RWPE2 (cell line): ENCODE data around the gene PCNT.

Source experiments
- ATAC-seq: fragments of 200-7000 bp; cut with Tn5 transposase; 3 replicates; pipeline ENCODE4 v1.9.1; 2021; ENCODE audit warnings: low read depth
- DNase-seq: peaks from one replicate; pipeline ENCODE4 v3.0.0-alpha.2; 2020; ENCODE audit warnings: low spot score
- H3K27ac ChIP-seq: fragments of 450-650 bp; 2 replicates; pipeline ENCODE4 v1.5.1; 2017; ENCODE audit warnings: mild to moderate bottlenecking; ENCODE audit not compliant: poor library complexity, severe bottlenecking
- H3K27me3 ChIP-seq: fragments of 250-450 bp; sonication (Bioruptor Pico); 2 replicates; pipeline ENCODE4 v1.5.1; 2021; ENCODE audit warnings: mild to moderate bottlenecking, moderate library complexity; ENCODE audit not compliant: insufficient read depth, poor library complexity, severe bottlenecking
- H3K36me3 ChIP-seq: fragments of 250-450 bp; sonication (Bioruptor Pico); 2 replicates; pipeline ENCODE4 v1.5.1; 2020; ENCODE audit warnings: low read depth, mild to moderate bottlenecking, moderate library complexity
- H3K4me1 ChIP-seq: fragments of 250-450 bp; sonication (Bioruptor Pico); 2 replicates; pipeline ENCODE4 v1.5.1; 2021; ENCODE audit warnings: mild to moderate bottlenecking, moderate library complexity; ENCODE audit not compliant: insufficient read depth, poor library complexity, severe bottlenecking
- H3K4me3 ChIP-seq: fragments of 250-450 bp; sonication (Bioruptor Pico); 2 replicates; pipeline ENCODE4 v1.5.1; 2021; ENCODE audit warnings: mild to moderate bottlenecking, moderate library complexity; ENCODE audit not compliant: severe bottlenecking
- H3K9me3 ChIP-seq: fragments of 250-450 bp; sonication (Bioruptor Pico); 2 replicates; pipeline ENCODE4 v1.5.1; 2021; ENCODE audit warnings: mild to moderate bottlenecking, moderate library complexity; ENCODE audit not compliant: severe bottlenecking
- TF ChIP-seq, protein P1 (sequence below): fragments of 450-650 bp; IDR thresholded peaks from one replicate; pipeline ENCODE4 v1.5.1; 2017; ENCODE audit warnings: mild to moderate bottlenecking, moderate library complexity; ENCODE audit not compliant: poor library complexity, severe bottlenecking

PCNT gene

DNA sequence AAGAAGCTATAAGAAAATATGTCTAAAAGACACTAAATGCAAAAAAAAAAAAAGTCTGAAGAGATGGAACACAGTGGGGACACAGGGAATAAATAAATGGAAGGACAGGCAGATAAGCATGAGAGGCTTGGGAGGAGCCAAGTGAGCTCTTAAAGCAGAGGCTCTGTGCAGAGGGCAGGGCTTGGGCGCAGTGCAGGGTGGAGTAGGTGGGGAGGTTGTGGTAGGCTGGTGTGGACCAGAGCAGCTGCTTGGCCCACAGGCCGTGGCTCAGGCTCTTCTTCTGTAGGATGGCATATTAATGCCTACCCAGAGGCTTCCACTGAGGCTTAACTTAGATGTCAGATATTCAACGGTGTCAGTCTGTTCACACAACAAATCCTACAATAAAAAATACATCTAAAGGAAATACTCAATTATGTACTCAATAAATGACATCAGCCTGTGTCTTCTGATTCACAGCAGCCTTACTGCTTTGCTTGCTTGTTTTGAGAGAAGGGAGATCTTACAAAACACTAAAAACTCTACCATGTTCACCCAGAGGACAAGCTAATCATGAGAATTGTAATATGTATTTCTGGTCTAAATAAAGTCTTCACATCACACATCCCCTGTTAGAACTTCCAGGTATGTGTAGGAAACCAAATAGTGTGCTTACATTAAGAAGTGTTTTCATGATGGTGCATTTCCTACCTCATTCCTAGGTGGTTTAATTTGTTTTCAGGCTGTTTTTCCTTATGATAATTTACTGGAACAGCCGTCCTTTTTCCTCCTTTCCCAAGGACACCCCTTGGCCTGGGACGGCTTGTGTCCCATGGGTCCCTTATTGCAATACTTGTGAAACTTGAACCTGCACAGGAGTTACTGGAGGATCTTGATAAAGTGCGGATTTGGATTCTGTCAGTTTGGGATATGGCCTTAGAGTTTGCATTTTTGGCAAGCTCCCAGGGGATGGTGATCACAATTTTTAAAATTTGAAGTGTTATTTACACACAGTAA lies 159.6 kb downstream of the PCNT start:
- no peaks in the 10 kb centered on the region for H3K4me1 ChIP-seq
- H3K27ac ChIP-seq, result no peak overlapping the region
- H3K4me3 ChIP-seq, result no peak overlapping the region
- no peaks in the 10 kb centered on the region for H3K9me3 ChIP-seq
- DNase-seq (no peak), ATAC-seq (no peak)
- TF ChIP-seq, protein P1, sequence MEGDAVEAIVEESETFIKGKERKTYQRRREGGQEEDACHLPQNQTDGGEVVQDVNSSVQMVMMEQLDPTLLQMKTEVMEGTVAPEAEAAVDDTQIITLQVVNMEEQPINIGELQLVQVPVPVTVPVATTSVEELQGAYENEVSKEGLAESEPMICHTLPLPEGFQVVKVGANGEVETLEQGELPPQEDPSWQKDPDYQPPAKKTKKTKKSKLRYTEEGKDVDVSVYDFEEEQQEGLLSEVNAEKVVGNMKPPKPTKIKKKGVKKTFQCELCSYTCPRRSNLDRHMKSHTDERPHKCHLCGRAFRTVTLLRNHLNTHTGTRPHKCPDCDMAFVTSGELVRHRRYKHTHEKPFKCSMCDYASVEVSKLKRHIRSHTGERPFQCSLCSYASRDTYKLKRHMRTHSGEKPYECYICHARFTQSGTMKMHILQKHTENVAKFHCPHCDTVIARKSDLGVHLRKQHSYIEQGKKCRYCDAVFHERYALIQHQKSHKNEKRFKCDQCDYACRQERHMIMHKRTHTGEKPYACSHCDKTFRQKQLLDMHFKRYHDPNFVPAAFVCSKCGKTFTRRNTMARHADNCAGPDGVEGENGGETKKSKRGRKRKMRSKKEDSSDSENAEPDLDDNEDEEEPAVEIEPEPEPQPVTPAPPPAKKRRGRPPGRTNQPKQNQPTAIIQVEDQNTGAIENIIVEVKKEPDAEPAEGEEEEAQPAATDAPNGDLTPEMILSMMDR, result no peak
- H3K36me3 ChIP-seq, result peaks cover 49% of the 10 kb centered on the region
- no peaks in the 10 kb centered on the region for H3K27me3 ChIP-seq

DNA sequence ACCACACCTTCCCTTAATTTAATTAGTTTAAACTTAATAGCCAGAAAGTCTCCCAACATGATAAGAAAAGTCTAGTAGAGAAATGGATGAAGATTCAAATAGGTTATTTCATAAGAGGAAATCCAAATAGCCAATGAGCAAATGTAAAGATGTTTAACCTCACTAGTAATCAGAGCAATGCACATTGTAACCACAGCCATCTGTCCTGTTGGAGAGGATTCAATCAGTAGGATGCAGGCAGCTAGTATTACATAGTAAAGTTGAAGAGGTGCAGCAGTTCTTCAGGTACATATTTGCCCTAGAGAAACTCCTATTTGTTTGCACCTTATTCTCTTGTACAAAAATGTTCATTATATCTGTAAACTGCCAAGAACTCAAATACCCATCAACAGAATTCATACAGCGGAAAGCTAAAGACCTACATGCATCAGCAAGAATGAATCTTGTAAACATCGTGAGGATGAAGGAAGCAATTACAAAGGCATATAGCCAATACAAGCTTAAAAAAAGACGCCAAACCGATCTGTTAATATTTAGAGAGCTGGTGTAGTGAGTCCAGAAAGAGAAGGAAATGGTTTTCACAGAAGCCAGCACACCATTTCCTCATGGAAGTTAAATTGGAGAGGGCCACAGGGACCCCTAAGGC lies 162.6 kb downstream of the PCNT start:
- Histone ChIP-seq H3K9me3 (no peaks in the 10 kb centered on the region), H3K36me3 (peaks cover 48% of the 10 kb centered on the region), H3K27ac (no peak overlapping the region), H3K27me3 (no peaks in the 10 kb centered on the region), H3K4me1 (no peaks in the 10 kb centered on the region), H3K4me3 (no peak overlapping the region)
- ATAC-seq (no peak), DNase-seq (no peak)
- TF ChIP-seq, protein P1, result no peak

DNA sequence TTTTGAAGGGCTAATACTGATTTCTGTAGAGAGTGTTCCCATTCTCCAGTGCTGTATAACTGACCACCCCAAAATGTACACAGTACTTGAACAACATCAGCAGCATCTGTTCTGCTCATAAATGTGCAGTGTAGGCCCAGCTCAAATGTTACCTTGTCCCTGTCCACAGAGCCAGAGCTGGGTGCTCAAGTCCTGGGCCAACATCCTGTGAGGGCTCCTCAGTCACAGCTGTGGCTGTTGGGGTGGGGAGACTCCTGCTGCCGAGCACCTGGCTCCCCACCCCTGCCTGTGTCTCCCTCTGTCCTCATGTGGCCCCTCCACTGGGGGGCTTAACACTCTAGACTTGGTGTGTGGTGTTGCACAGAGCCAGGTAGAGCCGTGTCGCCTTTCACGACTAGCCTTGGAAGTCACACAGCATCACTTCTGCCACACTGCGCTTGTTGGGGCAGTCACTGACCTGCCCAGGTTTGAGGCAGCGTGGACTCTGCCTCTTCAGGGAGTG lies 165.3 kb downstream of the PCNT start:
- no peaks in the 10 kb centered on the region for H3K9me3 ChIP-seq
- H3K27me3 ChIP-seq, result no peaks in the 10 kb centered on the region
- no peak overlapping the region for H3K4me3 ChIP-seq
- H3K36me3 ChIP-seq, result peaks cover 68% of the 10 kb centered on the region
- DNase-seq (no peak), ATAC-seq (no peak)
- no peaks in the 10 kb centered on the region for H3K4me1 ChIP-seq
- H3K27ac ChIP-seq, result no peak overlapping the region
- TF ChIP-seq, protein P1, result no peak

DNA sequence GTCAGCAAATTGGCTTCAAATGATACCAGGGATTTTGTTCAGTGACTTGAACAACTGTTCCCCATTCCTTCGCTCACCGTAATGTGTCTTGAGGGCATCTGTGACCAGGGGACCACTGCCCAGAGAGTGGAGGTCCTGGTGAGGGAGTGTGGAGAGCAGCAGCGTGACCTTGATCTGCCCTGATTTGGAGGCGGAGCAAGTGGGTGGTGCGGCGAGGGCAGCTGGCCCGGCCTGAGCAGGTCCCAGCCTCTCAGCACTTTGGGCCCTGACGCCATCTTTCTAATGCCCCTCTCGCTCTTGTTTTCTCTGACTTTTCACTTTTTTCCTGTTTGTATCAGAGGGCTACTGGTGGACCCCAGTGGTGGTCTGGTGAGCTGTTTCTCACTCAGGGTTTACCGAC lies 165.8 kb downstream of the PCNT start:
- no peak overlapping the region for H3K27ac ChIP-seq
- DNase-seq (no peak), ATAC-seq (no peak)
- no peaks in the 10 kb centered on the region for H3K9me3 ChIP-seq
- no peak overlapping the region for H3K4me3 ChIP-seq
- H3K4me1 ChIP-seq, result no peaks in the 10 kb centered on the region
- TF ChIP-seq, protein P1, result no peak
- H3K36me3 ChIP-seq, result peaks cover 68% of the 10 kb centered on the region
- H3K27me3 ChIP-seq, result no peaks in the 10 kb centered on the region
